Smooth muscle cell (in vitro differentiated cells): ENCODE data around the gene PITX1. TPM values are rescaled to one million over a fixed set of nuclear protein-coding genes. Genes with fewer than 3 reads are reported as not detected.

Source experiments
- DNase-seq: peaks from one replicate; lab custom pipeline; 2025; ENCODE audit not compliant: unreplicated experiment; lab: John Stamatoyannopoulos, UW
- H2AFZ ChIP-seq: fragments of 200-600 bp; sonication (generic); 2 replicates; pipeline ENCODE4 v1.6.0; 2016; ENCODE audit warnings: antibody characterized with exemption, low read depth, mild to moderate bottlenecking
- H3F3A ChIP-seq: fragments of 200-600 bp; sonication (generic); 2 replicates; pipeline ENCODE4 v1.6.0; 2017; ENCODE audit warnings: antibody characterized with exemption, low read depth
- H3K27ac ChIP-seq: fragments of 200-600 bp; sonication (generic); 2 replicates; pipeline ENCODE4 v1.5.1; 2016; ENCODE audit warnings: low read depth, mild to moderate bottlenecking
- H3K27me3 ChIP-seq: fragments of 200-600 bp; sonication (generic); 2 replicates; pipeline ENCODE4 v1.6.1; 2016; ENCODE audit warnings: low read depth, mild to moderate bottlenecking
- H3K36me3 ChIP-seq: fragments of 200-600 bp; sonication (generic); 2 replicates; pipeline ENCODE4 v1.5.1; 2016; ENCODE audit warnings: low read depth
- H3K4me1 ChIP-seq: fragments of 200-600 bp; sonication (generic); 2 replicates; pipeline ENCODE4 v1.5.1; 2016; ENCODE audit warnings: low read depth
- H3K4me2 ChIP-seq: fragments of 200-600 bp; sonication (generic); 2 replicates; pipeline ENCODE4 v1.6.0; 2016; ENCODE audit warnings: mild to moderate bottlenecking
- H3K4me3 ChIP-seq: fragments of 200-600 bp; sonication (generic); 2 replicates; pipeline ENCODE4 v1.5.1; 2016; ENCODE audit warnings: mild to moderate bottlenecking
- H3K79me2 ChIP-seq: fragments of 200-600 bp; sonication (generic); 2 replicates; pipeline ENCODE4 v1.6.0; 2016; ENCODE audit warnings: low read depth, mild to moderate bottlenecking
- H3K9ac ChIP-seq: fragments of 200-600 bp; sonication (generic); 2 replicates; pipeline ENCODE4 v1.6.0; 2016; ENCODE audit warnings: low read depth
- H3K9me3 ChIP-seq: fragments of 200-600 bp; sonication (generic); replicated peaks from 2 replicates; pipeline ENCODE4 v1.5.1; 2016; ENCODE audit warnings: low read depth
- H4K20me1 ChIP-seq: fragments of 200-600 bp; sonication (generic); 2 replicates; pipeline ENCODE4 v1.6.0; 2016; ENCODE audit warnings: low read depth
- WGBS: methylation state at CpG from one replicate; pipeline ENCODE4 v1.1.7; 2016; ENCODE audit warnings: low lambda C conversion rate; 5-methylcytosine and 5-hydroxymethylcytosine counted together
- polyA plus RNA-seq: library from polyadenylated mRNA; unstranded; fragments of >200 nt; fragmentation: Nextera tagmentation; extraction: Ambion mirVana; gene quantifications from 2 replicates; pipeline ENCODE4 v1.2.1, GENCODE V29; 2016
- total RNA-seq: library from RNA; depleted of rRNA; stranded (reverse); fragments of >200 nt; gene quantifications from 2 replicates; pipeline ENCODE4 v1.2.3, GENCODE V29; 2014
- TF ChIP-seq, protein P1 (sequence below): fragments of 200-600 bp; sonication (generic); IDR thresholded peaks from 2 replicates; pipeline ENCODE4 v1.5.1; 2017; ENCODE audit warnings: borderline replicate concordance, mild to moderate bottlenecking, antibody characterized with exemption; ENCODE audit not compliant: insufficient read depth, poor library complexity, severe bottlenecking

The PITX1 gene
- total and polyA plus RNA-seq, 2 experiments from 2014 or later, result 161 to 473 TPM

DNA sequence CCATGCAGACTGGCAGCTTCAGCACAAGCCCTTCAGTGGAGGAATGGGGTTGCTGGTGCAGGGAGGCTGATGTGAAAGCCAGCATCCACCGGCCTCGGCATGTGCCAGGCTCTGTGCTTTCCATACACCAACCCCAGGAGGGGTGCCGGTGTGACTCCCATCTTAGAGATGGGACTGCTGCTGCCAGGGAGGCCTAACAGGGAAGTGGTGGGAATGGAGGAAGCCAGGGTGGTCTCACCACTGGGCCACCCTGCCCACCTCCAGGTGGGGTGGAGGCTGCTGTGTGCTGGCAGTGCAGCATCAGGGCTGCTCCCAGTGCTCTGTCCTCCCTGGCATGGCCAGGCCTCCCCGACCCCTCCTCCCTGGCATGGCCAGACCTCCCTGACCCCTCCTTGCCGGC is 32.8 kb upstream of the PITX1 start:
- Histone ChIP-seq H3K4me3 (no peak overlapping the region), H3K4me1 (peaks cover 16% of the 10 kb centered on the region), H3K9me3 (no peaks in the 10 kb centered on the region), H3K27ac (no peak overlapping the region), H3K4me2 (no peak overlapping the region), H4K20me1 (no peaks in the 10 kb centered on the region), H3K79me2 (no peaks in the 10 kb centered on the region), H3K27me3 (no peaks in the 10 kb centered on the region), H3F3A (no peaks in the 10 kb centered on the region), H2AFZ (no peak overlapping the region), H3K36me3 (no peaks in the 10 kb centered on the region), H3K9ac (no peak overlapping the region)
- 98% methylated on average over 5 of the region's 5 CpGs for WGBS
- DNase-seq, result no peak
- TF ChIP-seq, protein P1, sequence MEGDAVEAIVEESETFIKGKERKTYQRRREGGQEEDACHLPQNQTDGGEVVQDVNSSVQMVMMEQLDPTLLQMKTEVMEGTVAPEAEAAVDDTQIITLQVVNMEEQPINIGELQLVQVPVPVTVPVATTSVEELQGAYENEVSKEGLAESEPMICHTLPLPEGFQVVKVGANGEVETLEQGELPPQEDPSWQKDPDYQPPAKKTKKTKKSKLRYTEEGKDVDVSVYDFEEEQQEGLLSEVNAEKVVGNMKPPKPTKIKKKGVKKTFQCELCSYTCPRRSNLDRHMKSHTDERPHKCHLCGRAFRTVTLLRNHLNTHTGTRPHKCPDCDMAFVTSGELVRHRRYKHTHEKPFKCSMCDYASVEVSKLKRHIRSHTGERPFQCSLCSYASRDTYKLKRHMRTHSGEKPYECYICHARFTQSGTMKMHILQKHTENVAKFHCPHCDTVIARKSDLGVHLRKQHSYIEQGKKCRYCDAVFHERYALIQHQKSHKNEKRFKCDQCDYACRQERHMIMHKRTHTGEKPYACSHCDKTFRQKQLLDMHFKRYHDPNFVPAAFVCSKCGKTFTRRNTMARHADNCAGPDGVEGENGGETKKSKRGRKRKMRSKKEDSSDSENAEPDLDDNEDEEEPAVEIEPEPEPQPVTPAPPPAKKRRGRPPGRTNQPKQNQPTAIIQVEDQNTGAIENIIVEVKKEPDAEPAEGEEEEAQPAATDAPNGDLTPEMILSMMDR, result no peak

DNA sequence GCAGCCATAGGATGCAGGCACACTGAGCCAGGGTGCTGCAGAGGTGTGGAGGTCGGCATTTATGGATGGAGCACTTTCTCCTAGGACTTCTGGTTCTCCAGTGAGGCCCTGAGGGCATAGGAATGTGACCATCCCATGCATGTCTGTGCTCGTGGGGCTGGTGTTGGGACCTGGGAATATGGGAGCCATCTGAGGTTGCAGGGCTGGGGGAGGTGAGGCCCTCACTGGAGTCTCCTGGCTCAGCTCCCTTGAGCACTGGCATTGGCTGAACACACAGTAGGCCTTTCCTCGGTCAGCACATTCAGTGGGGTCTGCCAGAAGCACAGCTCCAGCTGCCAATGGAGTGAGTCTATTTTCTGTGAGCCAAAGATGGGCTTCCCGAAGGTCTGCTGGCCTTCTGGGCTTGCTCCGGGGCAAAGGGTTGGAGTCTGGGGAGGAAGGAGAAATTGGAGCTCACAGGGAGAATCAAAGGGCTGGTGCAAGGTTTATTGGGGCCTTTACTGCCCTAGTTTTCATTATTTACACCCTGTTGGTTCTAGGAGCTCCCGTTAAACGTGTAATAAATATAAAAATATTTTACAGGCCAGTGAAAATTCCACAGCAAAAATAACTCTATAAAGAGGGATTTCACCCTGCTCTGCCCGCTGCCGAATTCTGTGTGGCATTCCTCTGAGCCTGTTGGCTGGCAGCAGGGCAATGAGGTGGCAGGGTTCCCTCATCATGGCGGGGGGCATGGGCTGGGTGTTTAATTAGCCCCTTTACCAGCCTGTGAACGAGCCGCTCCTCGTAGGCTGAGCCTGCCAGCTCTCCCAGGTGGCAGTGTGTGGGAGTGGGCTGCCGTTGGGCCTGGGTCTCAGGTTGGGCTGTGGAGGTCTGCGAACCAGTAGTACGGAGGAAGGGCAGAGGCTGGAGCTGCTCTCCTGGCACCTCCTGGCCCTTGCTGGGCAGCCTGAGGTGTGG is 31.6 kb upstream of the PITX1 start:
- H3K9me3 ChIP-seq, result no peaks in the 10 kb centered on the region
- 82% methylated on average over 16 of the region's 16 CpGs for WGBS
- no peak for DNase-seq

DNA sequence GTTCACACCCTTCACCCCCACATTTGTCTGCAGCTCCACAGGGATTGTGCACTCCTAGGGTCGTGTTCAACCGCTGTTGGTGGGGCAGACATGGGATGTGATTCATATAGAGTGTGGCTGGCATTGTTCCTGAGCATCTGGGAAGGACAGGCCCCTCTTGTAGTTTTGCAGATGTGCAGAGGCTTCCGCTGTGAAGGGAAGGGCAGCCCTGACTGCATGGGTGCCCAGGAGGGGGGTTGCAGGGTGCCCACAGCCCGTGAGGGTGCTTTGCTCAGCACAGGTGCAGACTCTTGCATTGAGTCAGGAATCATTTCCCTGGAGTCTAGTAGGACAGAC is 30.2 kb upstream of the PITX1 start:
- TF ChIP-seq, protein P1, result no peak
- no peaks in the 10 kb centered on the region for H3K36me3 ChIP-seq
- H3K4me1 ChIP-seq, result peaks cover 7% of the 10 kb centered on the region
- no peak overlapping the region for H3K4me3 ChIP-seq
- H4K20me1 ChIP-seq, result no peaks in the 10 kb centered on the region
- no peak overlapping the region for H2AFZ ChIP-seq
- H3K27me3 ChIP-seq, result no peaks in the 10 kb centered on the region
- no peak for DNase-seq
- 83% methylated on average over 4 of the region's 4 CpGs for WGBS
- no peaks in the 10 kb centered on the region for H3K79me2 ChIP-seq
- no peak overlapping the region for H3K27ac ChIP-seq
- H3K9ac ChIP-seq, result no peak overlapping the region
- no peak overlapping the region for H3K4me2 ChIP-seq
- no peaks in the 10 kb centered on the region for H3K9me3 ChIP-seq
- no peaks in the 10 kb centered on the region for H3F3A ChIP-seq

More for the DNA sequence above, 31.6 kb upstream of the PITX1 start:
- Histone ChIP-seq H3F3A (no peaks in the 10 kb centered on the region), H3K9ac (no peak overlapping the region), H3K27ac (no peak overlapping the region), H3K27me3 (no peaks in the 10 kb centered on the region), H3K4me2 (no peak overlapping the region), H2AFZ (no peak overlapping the region), H4K20me1 (no peaks in the 10 kb centered on the region), H3K79me2 (no peaks in the 10 kb centered on the region), H3K36me3 (no peaks in the 10 kb centered on the region), H3K4me1 (peaks cover 16% of the 10 kb centered on the region), H3K4me3 (no peak overlapping the region)
- TF ChIP-seq, protein P1, result no peak
